HG03575 (cell line): Measurements from ENCODE around the gene COL1A2.

ENCODE experiments used
- ATAC-seq: cut with Tn5 transposase; IDR thresholded peaks from one replicate; pipeline ENCODE4 v1.9.1; 2021; ENCODE audit not compliant: unreplicated experiment, insufficient number of reproducible peaks, low FRiP score; ENCODE audit errors: extremely low read depth

Gene COL1A2

DNA sequence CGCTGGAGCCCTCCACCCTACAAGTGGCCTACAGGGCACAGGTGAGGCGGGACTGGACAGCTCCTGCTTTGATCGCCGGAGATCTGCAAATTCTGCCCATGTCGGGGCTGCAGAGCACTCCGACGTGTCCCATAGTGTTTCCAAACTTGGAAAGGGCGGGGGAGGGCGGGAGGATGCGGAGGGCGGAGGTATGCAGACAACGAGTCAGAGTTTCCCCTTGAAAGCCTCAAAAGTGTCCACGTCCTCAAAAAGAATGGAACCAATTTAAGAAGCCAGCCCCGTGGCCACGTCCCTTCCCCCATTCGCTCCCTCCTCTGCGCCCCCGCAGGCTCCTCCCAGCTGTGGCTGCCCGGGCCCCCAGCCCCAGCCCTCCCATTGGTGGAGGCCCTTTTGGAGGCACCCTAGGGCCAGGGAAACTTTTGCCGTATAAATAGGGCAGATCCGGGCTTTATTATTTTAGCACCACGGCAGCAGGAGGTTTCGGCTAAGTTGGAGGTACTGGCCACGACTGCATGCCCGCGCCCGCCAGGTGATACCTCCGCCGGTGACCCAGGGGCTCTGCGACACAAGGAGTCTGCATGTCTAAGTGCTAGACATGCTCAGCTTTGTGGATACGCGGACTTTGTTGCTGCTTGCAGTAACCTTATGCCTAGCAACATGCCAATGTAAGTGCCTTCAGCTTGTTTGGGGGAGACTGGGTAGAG is at the start of gene COL1A2:
Gene COL1A2, plus strand, starts transcription at position 459 of the 704 bp plus-strand sequence. Its CDS starts 137 bp downstream, at position 596.
- no peak for ATAC-seq

DNA sequence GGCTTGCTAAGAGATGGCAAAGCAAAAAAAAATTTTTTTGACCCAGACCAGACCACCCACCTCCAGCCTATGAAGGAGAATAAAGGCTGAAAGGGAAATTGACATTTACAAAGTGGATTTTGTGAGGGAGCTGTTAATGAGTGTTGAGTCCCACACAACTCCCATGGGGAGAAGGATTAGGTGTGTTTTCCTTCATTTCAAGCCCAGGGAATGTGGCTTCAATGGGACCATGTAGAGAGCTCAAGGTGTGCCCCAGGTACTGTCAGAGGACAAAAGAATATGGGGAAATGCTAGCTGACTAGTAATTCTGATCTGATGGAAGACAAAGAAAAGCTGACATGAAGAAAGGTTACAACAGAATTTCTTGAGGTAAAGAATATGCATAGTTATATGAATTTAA is 48.8 kb upstream of the COL1A2 start:
- ATAC-seq, result no peak

GRCh38 chr7:94348142-94348541 is 46.6 kb upstream of the COL1A2 start:
- no peak for ATAC-seq

GRCh38 chr7:94350734-94351133 is 44.0 kb upstream of the COL1A2 start:
- ATAC-seq, result no peak

DNA sequence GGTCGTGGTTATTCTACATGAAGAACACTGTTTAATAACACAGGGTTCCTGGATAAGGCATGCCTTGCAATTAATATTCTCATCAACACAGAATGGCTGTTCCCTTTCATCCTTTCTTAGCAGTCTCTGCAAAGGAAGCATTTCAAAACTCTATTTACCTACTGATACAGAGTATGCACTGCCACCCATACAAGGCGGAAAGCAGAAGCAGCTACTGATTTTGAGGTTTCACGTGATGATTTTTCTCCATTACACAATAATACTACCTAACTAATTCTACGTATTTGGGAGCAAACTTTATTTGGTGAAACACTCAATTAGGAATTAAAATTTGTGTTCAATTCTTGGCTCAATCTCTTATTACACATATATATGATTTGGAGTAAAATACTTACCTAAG is 43.0 kb upstream of the COL1A2 start:
- no peak for ATAC-seq

DNA sequence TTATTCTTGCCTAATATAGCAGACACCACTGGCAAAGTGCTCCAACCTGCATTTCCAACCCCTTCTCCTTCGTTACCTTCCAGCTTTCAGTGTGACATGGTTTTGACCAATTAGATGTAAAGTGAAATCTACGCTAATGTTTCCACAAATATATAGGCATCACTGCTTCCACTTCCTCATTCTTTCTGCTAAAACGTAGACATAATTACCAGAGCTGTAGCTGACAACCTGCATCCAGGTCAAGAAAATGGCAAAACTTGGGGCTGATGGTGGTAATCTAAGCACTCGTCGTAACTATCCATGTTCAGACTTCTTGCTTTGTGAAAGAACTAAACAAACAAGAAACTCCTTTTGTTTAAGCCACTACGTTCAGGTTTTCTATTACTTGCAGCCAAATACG is 41.8 kb upstream of the COL1A2 start:
- no peak for ATAC-seq

DNA sequence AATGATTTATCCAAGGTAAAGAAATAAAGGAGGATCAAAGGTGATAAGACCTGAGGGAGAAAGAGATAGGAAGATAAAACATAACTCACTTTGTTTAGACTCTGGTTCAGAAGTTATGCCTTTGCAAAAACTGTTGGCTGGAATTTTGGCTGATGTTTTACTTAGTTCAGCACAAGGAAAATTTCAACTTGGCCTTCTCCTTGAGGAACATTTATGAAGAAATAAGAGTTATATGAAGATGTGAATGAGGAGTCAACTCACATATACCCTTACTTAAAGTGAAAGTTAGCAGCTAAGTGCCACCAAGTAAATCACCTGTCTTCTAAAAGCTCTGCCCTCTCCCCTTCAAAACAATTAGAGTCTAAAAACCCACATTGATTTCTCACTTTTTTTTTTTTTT is 39.7 kb upstream of the COL1A2 start:
- ATAC-seq, result no peak

DNA sequence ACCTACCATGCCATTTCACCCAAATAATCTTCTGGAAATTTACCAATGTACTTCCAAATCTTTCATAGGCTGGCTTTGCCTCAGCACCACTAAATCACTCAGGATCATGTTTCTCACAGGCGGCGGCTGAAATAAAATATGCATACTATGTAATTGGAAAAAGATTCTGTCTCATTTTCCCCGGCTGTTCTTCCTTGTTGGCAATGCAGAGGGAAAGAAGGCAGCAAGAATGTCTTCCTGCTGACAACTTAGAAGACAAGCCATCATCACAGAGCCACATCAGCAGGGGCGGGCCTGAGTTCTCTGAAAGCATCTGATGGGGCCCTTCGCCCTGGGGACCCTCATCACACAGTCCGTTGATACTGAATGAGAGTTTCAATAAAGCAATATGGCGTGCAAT is 39.2 kb upstream of the COL1A2 start:
- ATAC-seq, result no peak

DNA sequence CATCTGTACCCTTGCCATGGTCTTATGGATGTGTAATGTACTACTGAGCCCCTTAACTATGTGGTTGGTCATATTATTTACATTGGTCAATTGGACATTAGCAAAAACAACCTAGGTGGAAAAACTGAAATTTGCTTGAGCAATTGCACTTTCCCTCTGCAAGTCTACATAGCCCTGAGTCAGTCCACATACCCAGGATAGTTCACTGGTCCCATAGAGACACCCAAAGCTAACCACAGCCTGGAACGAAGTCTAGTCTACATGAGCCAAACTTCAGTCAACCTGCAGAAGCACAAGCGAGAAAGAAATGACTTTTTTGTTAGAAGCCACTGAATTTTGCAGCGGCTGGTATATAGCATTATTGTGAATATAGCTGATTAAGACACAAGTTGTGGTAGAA is 37.6 kb upstream of the COL1A2 start:
- ATAC-seq, result no peak

DNA sequence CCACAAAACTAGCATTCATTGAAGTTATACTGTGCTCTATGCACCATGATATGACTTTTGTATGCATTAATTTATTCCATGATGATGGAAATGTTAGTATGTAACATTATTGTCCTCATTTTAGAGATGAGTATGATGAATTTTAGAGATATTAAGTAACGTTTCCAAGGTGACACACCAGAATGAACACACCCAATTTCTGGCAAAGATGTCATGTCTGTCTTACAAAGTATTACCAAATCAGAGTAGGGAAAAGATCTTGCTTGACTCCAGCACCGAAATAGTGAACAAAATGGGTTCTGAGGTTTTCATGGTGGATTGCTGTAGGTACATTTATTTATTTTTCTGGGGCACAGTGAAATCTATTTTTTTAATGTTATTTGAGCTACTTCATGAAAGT is 33.8 kb upstream of the COL1A2 start:
- no peak for ATAC-seq

DNA sequence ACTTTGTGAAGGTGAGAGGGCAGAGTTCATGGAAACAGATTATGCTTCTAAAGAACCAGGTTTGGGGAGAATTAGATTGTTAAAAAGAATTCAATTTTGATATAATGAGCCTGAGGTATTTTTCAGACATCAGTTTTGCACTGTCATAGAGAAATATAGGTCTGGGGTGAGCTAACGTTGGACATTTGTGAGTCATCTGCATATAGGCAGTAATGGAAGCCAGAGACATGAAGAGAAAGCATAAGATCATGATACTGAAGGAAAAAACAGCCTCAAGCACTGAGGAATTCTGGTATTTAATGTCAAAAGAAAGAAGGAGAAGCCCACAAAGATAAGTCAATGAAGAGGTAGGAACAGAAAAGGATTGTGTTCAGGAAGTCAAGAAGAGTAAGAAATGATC is 32.4 kb upstream of the COL1A2 start:
- ATAC-seq, result no peak

GRCh38 chr7:94364816-94365215 is 29.9 kb upstream of the COL1A2 start:
- no peak for ATAC-seq

GRCh38 chr7:94366163-94366562 is 28.5 kb upstream of the COL1A2 start:
- no peak for ATAC-seq

- no peak for ATAC-seq
Measured at GRCh38 chr7:94366832-94367231, 27.9 kb upstream of the COL1A2 start.

- ATAC-seq, result no peak
Measured at GRCh38 chr7:94367949-94368348, 26.7 kb upstream of the COL1A2 start.

DNA sequence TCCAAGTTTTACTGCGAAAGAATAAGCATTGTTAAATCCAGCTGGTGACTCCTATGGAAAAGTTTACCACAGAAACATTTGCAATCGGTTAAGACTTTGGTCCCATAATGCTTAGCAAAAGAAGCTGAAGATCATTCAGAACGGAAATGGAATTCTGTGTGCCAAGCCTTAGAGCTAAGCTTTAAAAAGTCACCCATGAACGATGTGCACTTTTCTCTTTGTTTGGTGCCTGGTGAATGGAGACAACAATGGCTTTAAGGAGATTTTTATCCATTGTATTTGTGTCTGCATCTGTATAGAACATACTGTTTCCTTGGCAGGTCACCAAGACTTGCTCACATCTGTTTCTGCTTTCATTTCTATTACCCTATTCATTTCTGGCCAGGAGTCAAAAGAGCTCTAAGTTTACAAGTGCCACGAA is 26.3 kb upstream of the COL1A2 start:
- ATAC-seq, result no peak

- no peak for ATAC-seq
Measured at GRCh38 chr7:94374231-94374630, 20.5 kb upstream of the COL1A2 start.

- ATAC-seq, result no peak
Measured at GRCh38 chr7:94374721-94375566, 19.8 kb upstream of the COL1A2 start.

DNA sequence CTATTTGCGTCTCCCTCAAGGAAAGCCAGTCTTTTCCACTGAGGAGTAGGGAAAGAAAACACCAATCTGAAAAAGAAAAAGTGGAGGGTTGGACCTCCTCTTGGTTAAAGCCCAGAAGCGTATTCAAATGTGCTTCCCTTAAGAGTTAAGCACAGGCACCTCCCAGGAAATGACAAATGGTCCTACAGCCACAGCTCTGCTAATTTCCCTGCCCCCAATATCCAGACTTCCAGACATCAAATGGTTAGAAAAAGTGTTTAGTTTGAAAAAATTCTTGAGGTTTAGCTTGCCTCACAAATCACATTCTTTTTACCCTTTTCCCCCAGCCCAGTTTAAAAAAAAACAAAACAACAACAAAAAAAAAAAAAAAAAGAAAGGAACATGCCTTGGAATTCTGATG is 19.0 kb upstream of the COL1A2 start:
- ATAC-seq, result no peak

- ATAC-seq, result no peak
Measured at GRCh38 chr7:94376281-94376680, 18.4 kb upstream of the COL1A2 start.
